SH-SY5Y (cell line): ENCODE data around the gene LTBP4.

Source experiments
- GATA2 ChIP-seq: IDR thresholded peaks from 2 replicates; pipeline ENCODE4 v1.6.1; 2011; ENCODE audit warnings: mild to moderate bottlenecking, low read depth, low read length
- GATA3 ChIP-seq: IDR thresholded peaks from 2 replicates; pipeline ENCODE4 v1.6.1; 2011; ENCODE audit warnings: low read depth, mild to moderate bottlenecking, low read length, moderate library complexity

DNA sequence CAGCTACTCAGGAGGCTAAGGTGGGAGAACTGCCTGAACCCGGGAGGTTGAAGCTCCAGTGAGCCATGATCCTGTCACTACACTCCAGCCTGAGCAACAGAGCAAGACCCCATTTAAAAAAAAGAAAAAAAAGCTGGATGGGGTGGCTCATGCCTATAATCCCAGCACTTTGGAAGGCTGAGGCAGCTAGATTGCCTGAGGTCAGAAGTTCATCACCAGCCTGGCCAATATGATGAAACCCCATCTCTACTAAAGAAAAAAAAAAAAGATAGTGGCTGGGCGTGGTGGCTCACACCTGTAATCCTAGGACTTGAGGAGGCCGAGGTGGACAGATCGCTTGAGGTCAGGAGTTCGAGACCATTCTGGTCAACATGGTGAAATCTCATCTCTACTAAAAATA is 15.0 kb downstream of the LTBP4 start:
- TF ChIP-seq GATA3 (no peak), GATA2 (no peak)
